A673 (cell line): Measurements from ENCODE around the gene ABCB6.

Experiments
- EZH2 ChIP-seq: fragments of 200-600 bp; sonication (generic); IDR thresholded peaks from 2 replicates; pipeline ENCODE4 v1.6.1; 2017; ENCODE audit warnings: borderline replicate concordance, low read depth, mild to moderate bottlenecking, mixed read lengths, antibody characterized with exemption, low read length; ENCODE audit not compliant: poor library complexity, severe bottlenecking
- TF ChIP-seq, protein P1 (sequence below): fragments of 300-800, 200-600 bp; sonication (generic); conservative IDR thresholded peaks from 2 replicates; pipeline ENCODE4 v1.5.1; 2017; ENCODE audit warnings: low read depth, mild to moderate bottlenecking, antibody characterized with exemption, low read length, moderate library complexity, mixed read lengths

DNA sequence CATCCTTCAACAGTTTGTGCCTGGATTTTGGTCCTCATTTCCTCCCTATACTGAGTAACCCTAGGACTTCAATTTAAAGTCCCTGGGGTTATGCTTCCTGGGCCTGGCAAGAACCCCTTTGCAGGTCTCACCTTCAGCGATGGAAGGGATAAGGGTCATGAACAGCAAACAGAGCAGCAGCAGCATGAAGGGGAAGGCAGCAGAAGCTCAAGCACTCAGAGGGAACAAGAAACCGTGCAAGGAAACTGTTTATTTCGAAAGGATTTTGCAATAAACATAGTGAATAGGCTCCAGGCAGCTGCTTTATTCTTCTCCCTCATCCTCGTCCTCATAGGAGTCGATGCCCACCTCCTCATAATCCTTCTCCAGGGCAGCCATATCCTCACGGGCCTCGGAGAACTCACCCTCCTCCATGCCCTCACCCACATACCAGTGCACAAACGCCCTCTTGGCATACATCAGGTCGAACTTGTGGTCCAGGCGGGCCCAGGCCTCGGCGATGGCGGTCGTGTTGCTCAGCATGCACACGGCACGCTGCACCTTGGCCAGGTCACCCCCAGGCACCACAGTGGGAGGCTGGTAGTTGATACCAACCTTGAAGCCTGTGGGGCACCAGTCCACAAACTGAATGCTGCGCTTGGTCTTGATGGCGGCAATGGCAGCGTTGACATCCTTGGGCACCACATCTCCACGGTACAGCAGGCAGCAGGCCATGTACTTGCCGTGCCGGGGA lies 31.5 kb upstream of the ABCB6 start:
- TF ChIP-seq, protein P1, sequence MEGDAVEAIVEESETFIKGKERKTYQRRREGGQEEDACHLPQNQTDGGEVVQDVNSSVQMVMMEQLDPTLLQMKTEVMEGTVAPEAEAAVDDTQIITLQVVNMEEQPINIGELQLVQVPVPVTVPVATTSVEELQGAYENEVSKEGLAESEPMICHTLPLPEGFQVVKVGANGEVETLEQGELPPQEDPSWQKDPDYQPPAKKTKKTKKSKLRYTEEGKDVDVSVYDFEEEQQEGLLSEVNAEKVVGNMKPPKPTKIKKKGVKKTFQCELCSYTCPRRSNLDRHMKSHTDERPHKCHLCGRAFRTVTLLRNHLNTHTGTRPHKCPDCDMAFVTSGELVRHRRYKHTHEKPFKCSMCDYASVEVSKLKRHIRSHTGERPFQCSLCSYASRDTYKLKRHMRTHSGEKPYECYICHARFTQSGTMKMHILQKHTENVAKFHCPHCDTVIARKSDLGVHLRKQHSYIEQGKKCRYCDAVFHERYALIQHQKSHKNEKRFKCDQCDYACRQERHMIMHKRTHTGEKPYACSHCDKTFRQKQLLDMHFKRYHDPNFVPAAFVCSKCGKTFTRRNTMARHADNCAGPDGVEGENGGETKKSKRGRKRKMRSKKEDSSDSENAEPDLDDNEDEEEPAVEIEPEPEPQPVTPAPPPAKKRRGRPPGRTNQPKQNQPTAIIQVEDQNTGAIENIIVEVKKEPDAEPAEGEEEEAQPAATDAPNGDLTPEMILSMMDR: no peak
- TF ChIP-seq EZH2: no peak
